Measurements from ENCODE around the gene ZNF787. TPM values are rescaled to one million over a fixed set of nuclear protein-coding genes. Genes with fewer than 3 reads are reported as not detected.

The ZNF787 gene
- polyA plus RNA-seq, 3 donors = 1.2 to 16.2 (median 1.8) TPM

- Mint-ChIP-seq H3K27me3 (ENCODE audit: low read depth in 3 of 3) (peaks cover 0 to 2% (median 0%) of the 10 kb centered on the region in 3 donors), H3K36me3 (peaks cover 13 to 34% of the 10 kb centered on the region in 2 donors), H3K4me1 (peaks cover 9% of the 10 kb centered on the region), H3K4me3 (no peak overlapping the region), H3K9me3 (peaks cover 0 to 3% (median 2%) of the 10 kb centered on the region in 7 donors), H3K27ac (no peak overlapping the region)
- Histone ChIP-seq H3K27ac (ENCODE audit: low read depth in 1 of 2, low read length in 2 of 2) (no peak overlapping the region), H2AFZ (ENCODE audit: insufficient read depth, low read depth, low read length, poor library complexity, severe bottlenecking) (no peak overlapping the region), H4K20me1 (ENCODE audit: insufficient read depth, low read length) (no peaks in the 10 kb centered on the region), H3K4me2 (replicated peaks; ENCODE audit: extremely low read depth, low read length, poor library complexity, severe bottlenecking) (no peak overlapping the region), H3K9ac (ENCODE audit: insufficient read depth, low read length, poor library complexity, severe bottlenecking) (no peak overlapping the region), H3K9me3 (replicated peaks in 1 of 2; ENCODE audit: control insufficient read depth in 1 of 2, insufficient read depth in 1 of 2, low read length in 2 of 2) (no peaks in the 10 kb centered on the region), H3K4me3 (replicated peaks in 1 of 3; ENCODE audit: low read depth in 2 of 3, low read length in 3 of 3) (no peak overlapping the region), H3K27me3 (ENCODE audit: control insufficient read depth in 2 of 2, insufficient read depth in 2 of 2, low read length in 2 of 2) (no peaks in the 10 kb centered on the region), H3K4me1 (ENCODE audit: control insufficient read depth in 1 of 2, insufficient read depth in 2 of 2, low read length in 2 of 2) (peaks cover 1% of the 10 kb centered on the region in 2 donors), H3K79me2 (ENCODE audit: insufficient read depth, low read length) (peaks cover 2% of the 10 kb centered on the region), H3K36me3 (replicated peaks in 1 of 2; ENCODE audit: control insufficient read depth in 1 of 2, insufficient read depth in 2 of 2, low read length in 2 of 2) (peaks cover 4 to 10% of the 10 kb centered on the region in 2 donors)
- TF ChIP-seq, protein P1, sequence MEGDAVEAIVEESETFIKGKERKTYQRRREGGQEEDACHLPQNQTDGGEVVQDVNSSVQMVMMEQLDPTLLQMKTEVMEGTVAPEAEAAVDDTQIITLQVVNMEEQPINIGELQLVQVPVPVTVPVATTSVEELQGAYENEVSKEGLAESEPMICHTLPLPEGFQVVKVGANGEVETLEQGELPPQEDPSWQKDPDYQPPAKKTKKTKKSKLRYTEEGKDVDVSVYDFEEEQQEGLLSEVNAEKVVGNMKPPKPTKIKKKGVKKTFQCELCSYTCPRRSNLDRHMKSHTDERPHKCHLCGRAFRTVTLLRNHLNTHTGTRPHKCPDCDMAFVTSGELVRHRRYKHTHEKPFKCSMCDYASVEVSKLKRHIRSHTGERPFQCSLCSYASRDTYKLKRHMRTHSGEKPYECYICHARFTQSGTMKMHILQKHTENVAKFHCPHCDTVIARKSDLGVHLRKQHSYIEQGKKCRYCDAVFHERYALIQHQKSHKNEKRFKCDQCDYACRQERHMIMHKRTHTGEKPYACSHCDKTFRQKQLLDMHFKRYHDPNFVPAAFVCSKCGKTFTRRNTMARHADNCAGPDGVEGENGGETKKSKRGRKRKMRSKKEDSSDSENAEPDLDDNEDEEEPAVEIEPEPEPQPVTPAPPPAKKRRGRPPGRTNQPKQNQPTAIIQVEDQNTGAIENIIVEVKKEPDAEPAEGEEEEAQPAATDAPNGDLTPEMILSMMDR (IDR thresholded peaks at IDR 0.05) = no peak
- DNase-seq = no peak
- intact Hi-C loops (cut with micrococcal nuclease) = no loop called here
- WGBS (ENCODE audit: insufficient coverage) = 94% methylated on average over 31 of the region's 31 CpGs
Measured at GRCh38 chr19:56146904-56147303, 25.8 kb upstream of the ZNF787 start.

GRCh38 chr19:56145698-56146097, 24.6 kb upstream of the ZNF787 start:
- 100% methylated on average over 9 of the region's 10 CpGs for WGBS (ENCODE audit: insufficient coverage)
- H3K4me3 ChIP-seq (replicated peaks in 1 of 3; ENCODE audit: low read depth in 2 of 3, low read length in 3 of 3) = no peak overlapping the region
- H3K27me3 ChIP-seq (ENCODE audit: control insufficient read depth in 2 of 2, insufficient read depth in 2 of 2, low read length in 2 of 2) = no peaks in the 10 kb centered on the region
- no peak overlapping the region for H3K27ac Mint-ChIP-seq
- no peak overlapping the region for H3K4me2 ChIP-seq (replicated peaks; ENCODE audit: extremely low read depth, low read length, poor library complexity, severe bottlenecking)
- H3K9me3 Mint-ChIP-seq = peaks cover 0 to 3% (median 2%) of the 10 kb centered on the region in 7 donors
- no peaks in the 10 kb centered on the region for H3K9me3 ChIP-seq (replicated peaks in 1 of 2; ENCODE audit: control insufficient read depth in 1 of 2, insufficient read depth in 1 of 2, low read length in 2 of 2)
- no peak overlapping the region for H3K4me3 Mint-ChIP-seq
- no peak overlapping the region for H3K9ac ChIP-seq (ENCODE audit: insufficient read depth, low read length, poor library complexity, severe bottlenecking)
- TF ChIP-seq, protein P1 (IDR thresholded peaks at IDR 0.05) = no peak
- no peaks in the 10 kb centered on the region for H4K20me1 ChIP-seq (ENCODE audit: insufficient read depth, low read length)
- H3K27ac ChIP-seq (ENCODE audit: low read depth in 1 of 2, low read length in 2 of 2) = no peak overlapping the region
- peaks cover 0 to 2% (median 0%) of the 10 kb centered on the region in 3 donors for H3K27me3 Mint-ChIP-seq (ENCODE audit: low read depth in 3 of 3)
- no peak for DNase-seq
- peaks cover 16% of the 10 kb centered on the region for H3K4me1 Mint-ChIP-seq
- peaks cover 5% of the 10 kb centered on the region in 2 donors for H3K4me1 ChIP-seq (ENCODE audit: control insufficient read depth in 1 of 2, insufficient read depth in 2 of 2, low read length in 2 of 2)
- peaks cover 13 to 34% of the 10 kb centered on the region in 2 donors for H3K36me3 Mint-ChIP-seq
- peaks cover 2% of the 10 kb centered on the region for H3K79me2 ChIP-seq (ENCODE audit: insufficient read depth, low read length)
- no peak overlapping the region for H2AFZ ChIP-seq (ENCODE audit: insufficient read depth, low read depth, low read length, poor library complexity, severe bottlenecking)
- intact Hi-C loops (cut with micrococcal nuclease) = no loop called here
- peaks cover 4 to 10% of the 10 kb centered on the region in 2 donors for H3K36me3 ChIP-seq (replicated peaks in 1 of 2; ENCODE audit: control insufficient read depth in 1 of 2, insufficient read depth in 2 of 2, low read length in 2 of 2)

Data from CD14-positive monocyte (primary cell).